ENCODE data around the gene SPOP.

DNA sequence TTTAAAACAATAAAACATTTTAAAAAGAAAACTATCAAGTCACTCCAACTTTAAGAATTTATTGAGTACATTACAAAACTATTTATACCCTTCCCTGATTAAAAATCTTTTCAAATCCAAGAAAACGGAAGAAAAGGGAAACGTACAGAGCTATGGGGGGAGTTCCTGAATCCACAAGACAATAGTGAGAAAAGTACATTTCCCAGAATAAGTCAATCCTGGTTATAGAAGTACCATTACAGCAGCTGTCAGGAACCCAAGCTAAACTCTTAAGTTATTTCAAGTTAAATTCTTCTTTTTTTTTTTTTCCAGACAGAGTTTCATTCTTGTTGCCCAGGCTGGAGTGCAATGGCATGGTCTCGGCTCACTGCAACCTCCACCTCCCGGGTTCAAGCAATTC is 45.7 kb downstream of the SPOP start:
- TF ChIP-seq, protein P1, sequence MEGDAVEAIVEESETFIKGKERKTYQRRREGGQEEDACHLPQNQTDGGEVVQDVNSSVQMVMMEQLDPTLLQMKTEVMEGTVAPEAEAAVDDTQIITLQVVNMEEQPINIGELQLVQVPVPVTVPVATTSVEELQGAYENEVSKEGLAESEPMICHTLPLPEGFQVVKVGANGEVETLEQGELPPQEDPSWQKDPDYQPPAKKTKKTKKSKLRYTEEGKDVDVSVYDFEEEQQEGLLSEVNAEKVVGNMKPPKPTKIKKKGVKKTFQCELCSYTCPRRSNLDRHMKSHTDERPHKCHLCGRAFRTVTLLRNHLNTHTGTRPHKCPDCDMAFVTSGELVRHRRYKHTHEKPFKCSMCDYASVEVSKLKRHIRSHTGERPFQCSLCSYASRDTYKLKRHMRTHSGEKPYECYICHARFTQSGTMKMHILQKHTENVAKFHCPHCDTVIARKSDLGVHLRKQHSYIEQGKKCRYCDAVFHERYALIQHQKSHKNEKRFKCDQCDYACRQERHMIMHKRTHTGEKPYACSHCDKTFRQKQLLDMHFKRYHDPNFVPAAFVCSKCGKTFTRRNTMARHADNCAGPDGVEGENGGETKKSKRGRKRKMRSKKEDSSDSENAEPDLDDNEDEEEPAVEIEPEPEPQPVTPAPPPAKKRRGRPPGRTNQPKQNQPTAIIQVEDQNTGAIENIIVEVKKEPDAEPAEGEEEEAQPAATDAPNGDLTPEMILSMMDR (IDR thresholded peaks at IDR 0.05; ENCODE audit: insufficient read depth, low read depth, low read length), result no peak
- TF ChIP-seq EZH2 (IDR thresholded peaks at IDR 0.05; ENCODE audit: insufficient read depth, low read length), result no peak
